GM12878 (cell line): ENCODE data around the gene SCGB1A1. TPM values are rescaled to one million over a fixed set of nuclear protein-coding genes. Genes with fewer than 3 reads are reported as not detected.

Source experiments
- IRF4 ChIP-seq: IDR thresholded peaks from 2 replicates; pipeline ENCODE4 v1.6.1; 2011; ENCODE audit warnings: low read depth, low read length
- JUNB ChIP-seq: IDR thresholded peaks from 2 replicates; pipeline ENCODE4 v1.6.1; 2016; ENCODE audit warnings: antibody characterized with exemption, mild to moderate bottlenecking
- MXI1 ChIP-seq: fragments of 150-350 bp; IDR thresholded peaks from 2 replicates; pipeline ENCODE4 v1.6.1; 2011; ENCODE audit warnings: low read depth, mild to moderate bottlenecking, inconsistent platforms, low read length, improper control_type of control experiment
- SREBF2 ChIP-seq: IDR thresholded peaks from 2 replicates; pipeline ENCODE4 v1.6.1; 2012; ENCODE audit warnings: mild to moderate bottlenecking, low read length
- polyA plus RNA-seq, 11 experiments: library from polyadenylated mRNA; depleted of rRNA in 4 of 11; unstranded in 6 of 11; stranded (reverse) in 5 of 11; fragments of >200 nt; fragmentation: Nextera tagmentation in 4 of 11; fragmentation: Illumina TruSeq in 1 of 11; extraction: Ambion mirVana in 4 of 11; extraction: Trizol in 1 of 11; gene quantifications; 1 replicate in 1 of 11; 2 replicates in 10 of 11; pipeline versions ENCODE4 v1.2.1 to v1.2.3, GENCODE V29; 2011 to 2016; ENCODE audit warnings: inconsistent platforms in 2 of 11, missing spikeins in 2 of 11, low read depth in 1 of 11
- total RNA-seq, 4 experiments: library from RNA; depleted of rRNA in 3 of 4; stranded (reverse); fragments of >200 nt in 3 of 4; fragmentation: Illumina TruSeq in 1 of 4; extraction: Trizol in 1 of 4; gene quantifications; 2 replicates each; pipeline versions ENCODE4 v1.2.1 to v1.2.3, GENCODE V29; 2013 to 2021
- TF ChIP-seq, protein P1 (sequence below): fragments of 450-650 bp; formaldehyde crosslinking; IDR thresholded peaks from 2 replicates; pipeline ENCODE4 v1.4.0; 2020; ENCODE audit warnings: mild to moderate bottlenecking, moderate library complexity
- TF ChIP-seq, protein P2 (sequence below): IDR thresholded peaks from 2 replicates; pipeline ENCODE4 v1.6.1; 2011; ENCODE audit warnings: borderline replicate concordance, low read depth, mild to moderate bottlenecking, moderate library complexity, mixed read lengths, low read length; ENCODE audit not compliant: insufficient read depth; ENCODE audit errors: extremely low read length
- TF ChIP-seq, protein P3 (sequence below): fragments of 150-350 bp; IDR thresholded peaks from 2 replicates; pipeline ENCODE4 v1.6.1; 2016; ENCODE audit warnings: low read depth, low read length

The SCGB1A1 gene
- total and polyA plus RNA-seq, 10 of the 15 experiments (the other 5 are each of a cell fraction or from before 2014, with no cell fraction given), result not detected

DNA sequence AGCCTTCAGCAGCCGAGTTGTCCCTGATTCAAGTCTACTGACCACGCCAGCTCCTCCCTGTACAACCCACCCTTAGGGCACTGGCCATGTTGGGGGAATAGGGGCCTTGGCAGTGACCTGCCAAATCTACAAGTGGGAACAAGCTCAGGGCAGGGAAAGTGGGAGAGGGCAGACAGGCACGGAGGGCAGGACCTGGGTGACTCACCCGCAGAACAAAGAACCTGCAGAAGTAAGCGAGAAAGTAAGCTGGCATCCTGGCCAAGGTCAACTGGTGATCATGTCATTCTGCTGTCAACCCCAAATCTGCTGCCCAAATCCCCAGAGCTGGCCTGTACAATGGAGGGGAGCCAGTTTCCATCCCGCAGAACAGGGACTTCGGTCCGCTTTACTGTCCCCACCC, 7.9 kb upstream of the SCGB1A1 start (continued):
- TF ChIP-seq, protein P1, sequence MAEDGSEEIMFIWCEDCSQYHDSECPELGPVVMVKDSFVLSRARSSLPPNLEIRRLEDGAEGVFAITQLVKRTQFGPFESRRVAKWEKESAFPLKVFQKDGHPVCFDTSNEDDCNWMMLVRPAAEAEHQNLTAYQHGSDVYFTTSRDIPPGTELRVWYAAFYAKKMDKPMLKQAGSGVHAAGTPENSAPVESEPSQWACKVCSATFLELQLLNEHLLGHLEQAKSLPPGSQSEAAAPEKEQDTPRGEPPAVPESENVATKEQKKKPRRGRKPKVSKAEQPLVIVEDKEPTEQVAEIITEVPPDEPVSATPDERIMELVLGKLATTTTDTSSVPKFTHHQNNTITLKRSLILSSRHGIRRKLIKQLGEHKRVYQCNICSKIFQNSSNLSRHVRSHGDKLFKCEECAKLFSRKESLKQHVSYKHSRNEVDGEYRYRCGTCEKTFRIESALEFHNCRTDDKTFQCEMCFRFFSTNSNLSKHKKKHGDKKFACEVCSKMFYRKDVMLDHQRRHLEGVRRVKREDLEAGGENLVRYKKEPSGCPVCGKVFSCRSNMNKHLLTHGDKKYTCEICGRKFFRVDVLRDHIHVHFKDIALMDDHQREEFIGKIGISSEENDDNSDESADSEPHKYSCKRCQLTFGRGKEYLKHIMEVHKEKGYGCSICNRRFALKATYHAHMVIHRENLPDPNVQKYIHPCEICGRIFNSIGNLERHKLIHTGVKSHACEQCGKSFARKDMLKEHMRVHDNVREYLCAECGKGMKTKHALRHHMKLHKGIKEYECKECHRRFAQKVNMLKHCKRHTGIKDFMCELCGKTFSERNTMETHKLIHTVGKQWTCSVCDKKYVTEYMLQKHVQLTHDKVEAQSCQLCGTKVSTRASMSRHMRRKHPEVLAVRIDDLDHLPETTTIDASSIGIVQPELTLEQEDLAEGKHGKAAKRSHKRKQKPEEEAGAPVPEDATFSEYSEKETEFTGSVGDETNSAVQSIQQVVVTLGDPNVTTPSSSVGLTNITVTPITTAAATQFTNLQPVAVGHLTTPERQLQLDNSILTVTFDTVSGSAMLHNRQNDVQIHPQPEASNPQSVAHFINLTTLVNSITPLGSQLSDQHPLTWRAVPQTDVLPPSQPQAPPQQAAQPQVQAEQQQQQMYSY (CRISPR knock-in tag), result no peak
- TF ChIP-seq IRF4, result no peak
- no peak for TF ChIP-seq JUNB
- no peak for TF ChIP-seq SREBF2
- TF ChIP-seq, protein P2, sequence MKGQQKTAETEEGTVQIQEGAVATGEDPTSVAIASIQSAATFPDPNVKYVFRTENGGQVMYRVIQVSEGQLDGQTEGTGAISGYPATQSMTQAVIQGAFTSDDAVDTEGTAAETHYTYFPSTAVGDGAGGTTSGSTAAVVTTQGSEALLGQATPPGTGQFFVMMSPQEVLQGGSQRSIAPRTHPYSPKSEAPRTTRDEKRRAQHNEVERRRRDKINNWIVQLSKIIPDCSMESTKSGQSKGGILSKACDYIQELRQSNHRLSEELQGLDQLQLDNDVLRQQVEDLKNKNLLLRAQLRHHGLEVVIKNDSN, result no peak
- TF ChIP-seq, protein P3, sequence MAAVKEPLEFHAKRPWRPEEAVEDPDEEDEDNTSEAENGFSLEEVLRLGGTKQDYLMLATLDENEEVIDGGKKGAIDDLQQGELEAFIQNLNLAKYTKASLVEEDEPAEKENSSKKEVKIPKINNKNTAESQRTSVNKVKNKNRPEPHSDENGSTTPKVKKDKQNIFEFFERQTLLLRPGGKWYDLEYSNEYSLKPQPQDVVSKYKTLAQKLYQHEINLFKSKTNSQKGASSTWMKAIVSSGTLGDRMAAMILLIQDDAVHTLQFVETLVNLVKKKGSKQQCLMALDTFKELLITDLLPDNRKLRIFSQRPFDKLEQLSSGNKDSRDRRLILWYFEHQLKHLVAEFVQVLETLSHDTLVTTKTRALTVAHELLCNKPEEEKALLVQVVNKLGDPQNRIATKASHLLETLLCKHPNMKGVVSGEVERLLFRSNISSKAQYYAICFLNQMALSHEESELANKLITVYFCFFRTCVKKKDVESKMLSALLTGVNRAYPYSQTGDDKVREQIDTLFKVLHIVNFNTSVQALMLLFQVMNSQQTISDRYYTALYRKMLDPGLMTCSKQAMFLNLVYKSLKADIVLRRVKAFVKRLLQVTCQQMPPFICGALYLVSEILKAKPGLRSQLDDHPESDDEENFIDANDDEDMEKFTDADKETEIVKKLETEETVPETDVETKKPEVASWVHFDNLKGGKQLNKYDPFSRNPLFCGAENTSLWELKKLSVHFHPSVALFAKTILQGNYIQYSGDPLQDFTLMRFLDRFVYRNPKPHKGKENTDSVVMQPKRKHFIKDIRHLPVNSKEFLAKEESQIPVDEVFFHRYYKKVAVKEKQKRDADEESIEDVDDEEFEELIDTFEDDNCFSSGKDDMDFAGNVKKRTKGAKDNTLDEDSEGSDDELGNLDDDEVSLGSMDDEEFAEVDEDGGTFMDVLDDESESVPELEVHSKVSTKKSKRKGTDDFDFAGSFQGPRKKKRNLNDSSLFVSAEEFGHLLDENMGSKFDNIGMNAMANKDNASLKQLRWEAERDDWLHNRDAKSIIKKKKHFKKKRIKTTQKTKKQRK, result no peak
- TF ChIP-seq MXI1, result no peak
